Neutrophil (primary cell): ENCODE measurements around the gene VPS35L.
"Not testable (repeated sequence)": the region's sequence is repeated elsewhere in the genome, so short reads cannot be mapped to it uniquely, and the experiment has no call there.

Experiments
- H3K27ac ChIP-seq: fragments of 200-600 bp; sonication (generic); 2 replicates; pipeline ENCODE4 v1.5.1; 2016; ENCODE audit warnings: mild to moderate bottlenecking, moderate library complexity
- H3K27me3 ChIP-seq: fragments of 200-600 bp; sonication (generic); 2 replicates; pipeline ENCODE4 v1.6.0; 2016; ENCODE audit warnings: mild to moderate bottlenecking
- H3K36me3 ChIP-seq: fragments of 200-600 bp; sonication (generic); 2 replicates; pipeline ENCODE4 v1.5.1; 2017
- H3K4me1 ChIP-seq, 2 experiments: fragments of 200-600 bp in 1 of 2; sonication (generic) in 1 of 2; 1 replicate in 1 of 2; 2 replicates in 1 of 2; pipeline versions ENCODE4 v1.5.1 to v1.6.1; 2013 to 2016; ENCODE audit warnings: low read depth in 1 of 2, low read length in 1 of 2, mild to moderate bottlenecking in 1 of 2, moderate library complexity in 1 of 2; ENCODE audit not compliant: control insufficient read depth in 1 of 2, insufficient read depth in 1 of 2
- H3K4me3 ChIP-seq, 2 experiments: fragments of 200-600 bp in 1 of 2; sonication (generic) in 1 of 2; 1 replicate in 1 of 2; 2 replicates in 1 of 2; pipeline ENCODE4 v1.5.1; 2013 to 2016; ENCODE audit warnings: low read depth in 1 of 2, low read length in 1 of 2, mild to moderate bottlenecking in 1 of 2, moderate library complexity in 1 of 2
- H3K9me3 ChIP-seq: fragments of 200-600 bp; sonication (generic); 2 replicates; pipeline ENCODE4 v1.5.1; 2016
- TF ChIP-seq, protein P1 (sequence below): fragments of 200-600 bp; sonication (generic); IDR thresholded peaks from 2 replicates; pipeline ENCODE4 v1.5.1; 2016; ENCODE audit warnings: antibody characterized with exemption

VPS35L gene

GRCh38 chr16:19540241-19540970 lies 15.1 kb upstream of the VPS35L start:
- Histone ChIP-seq H3K9me3 (no peaks in the 10 kb centered on the region), H3K4me3 (no peak overlapping the region), H3K4me1 (no peaks in the 10 kb centered on the region), H3K27ac (no peak overlapping the region), H3K27me3 (no peaks in the 10 kb centered on the region), H3K36me3 (peaks cover 67% of the 10 kb centered on the region)
- TF ChIP-seq, protein P1, sequence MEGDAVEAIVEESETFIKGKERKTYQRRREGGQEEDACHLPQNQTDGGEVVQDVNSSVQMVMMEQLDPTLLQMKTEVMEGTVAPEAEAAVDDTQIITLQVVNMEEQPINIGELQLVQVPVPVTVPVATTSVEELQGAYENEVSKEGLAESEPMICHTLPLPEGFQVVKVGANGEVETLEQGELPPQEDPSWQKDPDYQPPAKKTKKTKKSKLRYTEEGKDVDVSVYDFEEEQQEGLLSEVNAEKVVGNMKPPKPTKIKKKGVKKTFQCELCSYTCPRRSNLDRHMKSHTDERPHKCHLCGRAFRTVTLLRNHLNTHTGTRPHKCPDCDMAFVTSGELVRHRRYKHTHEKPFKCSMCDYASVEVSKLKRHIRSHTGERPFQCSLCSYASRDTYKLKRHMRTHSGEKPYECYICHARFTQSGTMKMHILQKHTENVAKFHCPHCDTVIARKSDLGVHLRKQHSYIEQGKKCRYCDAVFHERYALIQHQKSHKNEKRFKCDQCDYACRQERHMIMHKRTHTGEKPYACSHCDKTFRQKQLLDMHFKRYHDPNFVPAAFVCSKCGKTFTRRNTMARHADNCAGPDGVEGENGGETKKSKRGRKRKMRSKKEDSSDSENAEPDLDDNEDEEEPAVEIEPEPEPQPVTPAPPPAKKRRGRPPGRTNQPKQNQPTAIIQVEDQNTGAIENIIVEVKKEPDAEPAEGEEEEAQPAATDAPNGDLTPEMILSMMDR, result no peak

- Histone ChIP-seq H3K9me3 (no peaks in the 10 kb centered on the region), H3K27me3 (no peaks in the 10 kb centered on the region), H3K4me1 (no peaks in the 10 kb centered on the region), H3K36me3 (peaks cover 63% of the 10 kb centered on the region), H3K27ac (no peak overlapping the region), H3K4me3 (no peak overlapping the region)
- TF ChIP-seq, protein P1, result no peak
Measured at GRCh38 chr16:19542138-19542821, 13.2 kb upstream of the VPS35L start.

DNA sequence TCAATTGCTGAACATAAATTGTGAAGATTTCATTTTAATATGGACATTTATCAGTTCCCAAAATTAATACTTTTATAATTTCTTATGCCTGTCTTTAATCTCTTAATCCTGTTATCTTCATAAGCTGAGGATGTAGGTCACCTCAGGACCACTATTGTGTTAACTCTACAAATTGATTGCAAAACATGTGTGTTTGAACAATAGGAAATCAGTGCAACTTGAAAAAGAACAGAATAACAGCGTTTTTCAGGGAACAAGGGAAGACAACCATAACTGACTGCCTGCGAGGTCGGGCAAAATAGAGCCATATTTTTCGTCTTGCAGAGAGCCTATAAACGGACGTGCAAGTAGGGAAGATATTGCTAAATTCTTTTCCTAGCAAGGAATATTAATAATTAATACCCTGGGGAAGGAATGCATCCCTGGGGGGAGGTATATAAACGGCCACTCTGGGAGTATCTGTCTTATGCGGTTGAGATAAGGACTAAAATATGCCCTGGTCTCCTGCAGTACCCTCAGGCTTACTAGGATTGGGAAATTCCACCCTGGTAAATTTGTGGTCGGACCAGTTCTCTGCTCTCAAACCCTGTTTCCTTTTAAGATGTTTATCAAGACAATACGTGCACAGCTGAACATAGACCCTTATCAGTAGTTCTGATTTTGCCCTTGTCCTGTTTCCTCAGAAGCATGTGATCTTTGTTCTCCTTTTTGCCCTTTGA lies 12.1 kb upstream of the VPS35L start:
- not testable (repeated sequence) for H3K9me3 ChIP-seq, H3K27ac ChIP-seq, H3K27me3 ChIP-seq, H3K4me1 ChIP-seq, H3K4me3 ChIP-seq
- H3K36me3 ChIP-seq, result peaks cover 69% of the 10 kb centered on the region

DNA sequence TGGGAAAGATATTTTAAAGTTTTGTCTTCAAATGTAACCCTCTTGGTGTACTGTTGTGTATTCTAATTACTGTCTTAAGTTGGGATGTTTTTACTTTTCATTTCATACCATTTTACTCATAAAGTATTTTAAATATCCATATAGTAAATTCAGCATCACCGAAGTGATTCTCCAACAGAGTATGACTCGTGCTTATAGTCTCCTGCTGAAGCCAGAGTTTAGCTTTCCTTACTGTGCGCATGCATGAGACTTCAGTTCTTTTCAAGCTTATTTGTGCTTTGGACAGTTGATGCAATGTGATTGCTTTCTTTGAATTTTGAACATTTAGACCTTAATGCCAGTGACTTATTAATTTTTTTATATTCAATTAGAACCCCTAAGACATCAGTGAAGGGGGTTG lies 7.4 kb upstream of the VPS35L start:
- no peaks in the 10 kb centered on the region for H3K27me3 ChIP-seq
- H3K4me3 ChIP-seq, result no peak overlapping the region
- TF ChIP-seq, protein P1, result no peak
- no peaks in the 10 kb centered on the region for H3K9me3 ChIP-seq
- no peaks in the 10 kb centered on the region for H3K4me1 ChIP-seq
- H3K36me3 ChIP-seq, result peaks cover 73% of the 10 kb centered on the region
- H3K27ac ChIP-seq, result no peak overlapping the region

GRCh38 chr16:19549673-19550072 lies 5.8 kb upstream of the VPS35L start:
- TF ChIP-seq, protein P1, result no peak
- Histone ChIP-seq H3K9me3 (no peaks in the 10 kb centered on the region), H3K4me1 (peaks cover 2 to 5% of the 10 kb centered on the region in 2 experiments), H3K36me3 (peaks cover 58% of the 10 kb centered on the region), H3K27me3 (no peaks in the 10 kb centered on the region), H3K27ac (no peak overlapping the region), H3K4me3 (no peak overlapping the region)
